RWPE1 (cell line): Measurements from ENCODE around the gene CUEDC1.
"Not testable (repeated sequence)": the region's sequence is repeated elsewhere in the genome, so short reads cannot be mapped to it uniquely, and the experiment has no call there.

Source experiments
- CTCF ChIA-PET: fragments of 350-600 bp; sonication (Branson Sonifier 250); formaldehyde crosslinking; extraction: SDS; loops from one replicate; lab custom pipeline; 2021; lab: Yijun Ruan, JAX
- POLR2A ChIA-PET: fragments of 400-600 bp; formaldehyde crosslinking; extraction: SDS; loops from one replicate; lab custom pipeline; 2020; ENCODE audit warnings: antibody characterized with exemption; ENCODE audit not compliant: low non-redundant PET; lab: Yijun Ruan, JAX
- DNase-seq: peaks from one replicate; pipeline ENCODE4 v3.0.0; 2012; ENCODE audit warnings: low spot score
- H3K27ac ChIP-seq: fragments of 450-650 bp; 2 replicates; pipeline ENCODE4 v1.5.1; 2017
- CTCF ChIP-seq: fragments of 450-650 bp; conservative IDR thresholded peaks from 2 replicates; pipeline ENCODE4 v1.5.1; 2017; ENCODE audit warnings: low read depth, mild to moderate bottlenecking

Gene CUEDC1

DNA sequence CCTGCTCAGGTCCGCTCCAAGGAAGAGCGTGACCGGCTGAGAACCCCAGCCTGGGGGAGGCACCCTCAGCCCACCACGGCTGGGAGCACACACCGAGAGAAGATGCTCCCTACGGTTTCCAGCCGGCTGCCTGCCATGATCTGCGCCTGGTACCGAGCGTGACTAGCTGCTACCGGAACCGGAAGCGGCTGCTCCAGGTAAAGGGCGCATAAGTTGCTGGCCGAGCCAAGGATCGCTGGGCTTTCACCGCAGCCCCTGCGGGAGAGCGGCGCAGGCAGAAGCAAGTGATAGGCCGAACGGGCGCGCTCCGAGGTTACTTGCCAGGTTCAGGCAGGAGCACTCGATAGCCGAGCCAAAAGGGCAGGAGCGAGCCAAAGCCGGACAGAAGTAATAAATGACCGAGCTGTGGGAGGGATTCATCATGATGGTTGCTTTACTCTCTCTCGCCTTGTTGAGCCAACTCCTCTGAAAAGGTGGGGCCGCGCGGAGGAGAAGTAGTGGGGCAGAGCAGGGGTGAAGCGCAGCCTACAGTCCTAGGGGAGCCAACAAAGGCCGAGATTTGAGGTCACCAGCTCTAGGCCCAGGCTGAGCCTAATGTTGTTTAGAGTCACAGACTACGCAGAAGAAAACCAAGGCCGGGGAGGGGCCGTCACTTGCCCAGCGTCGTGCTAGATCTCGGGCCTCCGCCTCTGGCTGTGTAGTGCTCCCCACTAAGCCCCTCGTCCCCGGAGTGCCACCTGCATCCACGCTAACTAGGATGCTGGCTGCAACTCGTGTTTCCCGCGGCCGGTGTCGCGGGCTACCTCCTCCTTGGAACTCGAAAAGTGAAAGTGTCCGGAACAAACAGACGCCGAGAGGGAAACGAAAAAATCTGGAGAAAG lies 105.1 kb downstream of the CUEDC1 start, which contains the start of gene MRPS23:
Gene MRPS23 (minus strand): TSS at position 171 of the 881 bp plus-strand sequence. CDS start 34 bp downstream, at position 137.
- peak within 1 kb of the TSS; percentile 95 for H3K27ac ChIP-seq
- CTCF ChIA-PET, result interaction anchor here (0.6 to 0.7 kb wide), 2 partner anchors 34 to 112 kb away, joined by 3 read pairs; no protein-coding TSS in a partner anchor
- POLR2A ChIA-PET, result interaction anchor here (0.6 to 1.2 kb wide), 3 partner anchors 13 to 157 kb away, joined by 3 read pairs; partner anchors contain the start of genes CUEDC1 and SRSF1
- peak; percentile 91 for DNase-seq
- TF ChIP-seq CTCF, result no peak

DNA sequence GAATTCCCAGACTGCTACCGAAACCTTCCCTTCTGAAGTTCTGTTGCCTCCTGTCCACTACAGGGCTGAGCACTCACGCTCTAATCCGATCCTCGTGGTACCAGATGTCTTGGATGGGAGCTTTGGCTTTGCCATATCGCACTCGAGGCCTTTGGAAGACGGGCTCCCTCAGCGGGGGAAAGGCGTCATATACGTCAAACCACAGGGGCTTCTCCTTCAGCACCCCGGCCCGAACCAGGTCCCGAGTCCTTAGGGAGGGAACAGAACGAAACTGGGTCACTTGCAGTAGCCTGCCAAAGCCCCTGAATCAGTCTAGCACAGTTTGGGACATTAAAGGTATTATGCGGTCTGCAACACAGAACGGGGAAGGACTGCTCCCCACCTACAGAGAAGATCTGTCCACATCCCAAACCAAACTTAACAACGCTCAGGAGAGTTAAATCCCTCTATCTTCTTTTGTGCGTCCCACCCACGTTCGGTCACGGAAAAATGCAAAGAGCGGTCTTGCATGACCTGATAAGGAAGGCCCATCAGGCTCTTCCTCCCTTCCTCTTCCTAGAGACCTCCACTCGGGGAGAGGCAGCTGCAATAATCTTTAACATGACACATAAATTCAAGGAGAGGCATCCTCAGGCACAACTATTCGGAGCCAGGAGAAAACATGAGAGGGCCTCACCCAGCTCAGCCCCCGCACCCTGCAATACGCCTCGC lies 105.9 kb downstream of the CUEDC1 start:
- peak overlapping the region; percentile 95 for H3K27ac ChIP-seq
- no peak for TF ChIP-seq CTCF
- ChIA-PET POLR2A (interaction anchor here (0.8 to 1.2 kb wide), 2 partner anchors 105 to 158 kb away, joined by 3 read pairs; partner anchors contain the start of genes CUEDC1 and SRSF1), CTCF (interaction anchor here (0.7 to 1.0 kb wide), 2 partner anchors 35 to 105 kb away, joined by 3 to 4 read pairs; partner anchors contain the start of gene CUEDC1)
- DNase-seq, result no peak

DNA sequence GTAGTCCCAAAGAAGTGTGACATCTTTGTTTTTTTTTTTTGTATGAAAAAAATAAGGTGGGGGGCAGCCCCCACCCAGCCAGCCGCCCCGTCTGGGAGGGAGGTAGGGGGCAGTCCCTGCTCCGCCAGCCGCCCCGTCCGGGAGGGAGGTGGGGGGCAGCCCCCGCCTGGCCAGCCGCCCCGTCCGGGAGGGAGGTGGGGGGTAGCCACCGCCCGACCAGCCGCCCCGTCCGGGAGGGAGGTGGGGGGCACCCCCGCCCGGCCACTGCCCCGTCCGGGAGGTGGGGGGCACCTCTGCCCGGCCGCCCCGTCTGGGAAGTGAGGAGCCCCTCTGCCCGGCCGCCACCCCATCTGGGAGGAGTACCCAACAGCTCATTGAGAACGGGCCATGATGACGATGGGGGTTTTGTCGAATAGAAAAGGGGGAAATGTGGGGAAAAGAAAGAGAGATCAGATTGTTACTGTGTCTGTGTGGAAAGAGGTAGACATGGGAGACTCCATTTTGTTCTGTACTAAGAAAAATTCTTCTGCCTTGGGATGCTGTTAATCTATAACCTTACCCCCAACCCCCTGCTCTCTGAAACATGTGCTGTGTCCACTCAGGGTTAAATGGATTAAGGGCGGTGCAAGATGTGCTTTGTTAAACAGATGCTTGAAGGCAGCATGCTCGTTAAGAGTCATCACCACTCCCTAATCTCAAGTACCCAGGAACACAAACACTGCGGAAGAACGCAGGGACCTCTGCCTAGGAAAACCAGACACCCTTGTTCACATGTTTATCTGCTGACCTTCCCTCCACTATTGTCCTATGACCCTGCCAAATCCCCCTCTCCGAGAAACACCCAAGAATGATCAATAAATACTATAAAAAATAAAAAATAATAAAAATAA lies 108.9 kb downstream of the CUEDC1 start:
- H3K27ac ChIP-seq, POLR2A ChIA-PET, DNase-seq: not testable (repeated sequence)
- CTCF ChIA-PET, result interaction anchor here (0.6 kb wide), 1 partner anchor 403 kb away, joined by 5 read pairs; no protein-coding TSS in a partner anchor

DNA sequence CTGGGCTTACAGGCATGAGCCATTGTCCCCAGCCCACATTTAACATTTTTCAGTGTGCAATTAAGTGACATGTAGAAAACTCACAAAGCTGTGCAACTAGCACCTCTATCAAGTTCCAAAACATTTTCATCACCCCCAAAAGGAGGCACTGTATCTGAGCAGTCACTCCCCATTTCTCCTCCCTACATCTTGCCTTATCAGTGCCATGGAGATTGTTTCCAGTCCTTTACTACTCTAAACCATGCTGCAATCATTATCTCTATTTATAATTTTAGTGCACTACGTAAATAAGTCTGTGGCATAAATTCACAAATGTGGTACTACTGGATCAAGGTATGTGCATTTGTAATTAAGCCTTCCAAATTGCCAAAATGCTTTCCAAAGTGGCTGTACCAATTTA lies 112.9 kb downstream of the CUEDC1 start:
- DNase-seq, result no peak
- CTCF ChIA-PET, result interaction anchor here (0.5 to 0.9 kb wide), 2 partner anchors 9 to 144 kb away, joined by 3 to 4 read pairs; no protein-coding TSS in a partner anchor
- H3K27ac ChIP-seq, result no peak overlapping the region
- no peak for TF ChIP-seq CTCF
- POLR2A ChIA-PET, result no interaction called here

DNA sequence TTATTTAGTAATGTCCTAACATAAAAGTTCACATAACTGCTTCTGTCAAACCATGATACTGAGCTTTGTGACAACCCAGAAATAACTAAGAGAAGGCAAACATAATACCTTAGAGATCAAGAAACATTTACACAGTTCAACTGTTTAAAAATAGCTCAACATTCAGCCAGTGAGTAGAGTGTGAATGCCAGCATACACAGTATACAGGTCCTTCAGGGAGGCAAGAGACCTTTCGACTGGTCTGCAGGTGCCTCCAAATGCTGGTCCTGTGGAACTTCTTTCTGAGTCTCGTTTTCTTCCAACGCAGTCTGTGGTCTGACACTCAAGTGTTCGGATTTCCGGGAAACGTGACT lies 115.7 kb downstream of the CUEDC1 start:
- TF ChIP-seq CTCF, result no peak
- CTCF ChIA-PET, result interaction anchor here (0.7 kb wide), 1 partner anchor 331 kb away, joined by 4 read pairs; no protein-coding TSS in a partner anchor

GRCh38 chr17:57838857-57839570 lies 116.2 kb downstream of the CUEDC1 start:
- no peak for DNase-seq
- H3K27ac ChIP-seq, result no peak overlapping the region
- no peak for TF ChIP-seq CTCF
- POLR2A ChIA-PET, result no interaction called here
- CTCF ChIA-PET, result no interaction called here

More for the DNA sequence above, 115.7 kb downstream of the CUEDC1 start:
- DNase-seq, result no peak
- no peak overlapping the region for H3K27ac ChIP-seq
- POLR2A ChIA-PET, result no interaction called here
